K562 (cell line): Measurements from ENCODE around the gene BORCS8. TPM values are rescaled to one million over a fixed set of nuclear protein-coding genes. Genes with fewer than 3 reads are reported as not detected.

ENCODE experiments used
- BRD9 ChIP-seq: fragments of 450-650 bp; IDR thresholded peaks from 2 replicates; pipeline ENCODE4 v1.6.1; 2018; ENCODE audit warnings: low read depth; ENCODE audit not compliant: partially characterized antibody
- FOXM1 ChIP-seq, 2 experiments: fragments of 450-650 bp in 1 of 2; sonication (generic) in 1 of 2; formaldehyde crosslinking in 1 of 2; IDR thresholded peaks; 2 replicates each; pipeline versions ENCODE4 v1.6.1 to v1.9.0; 2017 to 2022; ENCODE audit warnings: low read depth in 2 of 2, mild to moderate bottlenecking in 2 of 2, missing genetic modification reagents in 1 of 2, moderate library complexity in 1 of 2
- FOXP1 ChIP-seq: sonication (generic); formaldehyde crosslinking; IDR thresholded peaks from 2 replicates; pipeline ENCODE4 v1.8.0; 2022; ENCODE audit warnings: mild to moderate bottlenecking, missing genetic modification reagents
- GABPB1 ChIP-seq: sonication (generic); formaldehyde crosslinking; IDR thresholded peaks from 2 replicates; pipeline ENCODE4 v1.8.0; 2022; ENCODE audit warnings: mild to moderate bottlenecking, missing genetic modification reagents
- HDAC1 ChIP-seq, 2 experiments: fragments of 450-650 bp; IDR thresholded peaks; 2 replicates each; pipeline ENCODE4 v1.6.1; 2016 to 2017; ENCODE audit warnings: inconsistent platforms in 1 of 2, mild to moderate bottlenecking in 1 of 2, moderate library complexity in 1 of 2
- HNRNPLL ChIP-seq: fragments of 200-400 bp; formaldehyde crosslinking; IDR thresholded peaks from 2 replicates; pipeline ENCODE4 v1.6.1; 2017; ENCODE audit warnings: low read length, low read depth, mild to moderate bottlenecking; ENCODE audit not compliant: poor library complexity, severe bottlenecking
- IRF2 ChIP-seq: sonication (generic); formaldehyde crosslinking; IDR thresholded peaks from 2 replicates; pipeline ENCODE4 v1.8.1; 2022; ENCODE audit warnings: mild to moderate bottlenecking, missing genetic modification reagents
- KDM2B ChIP-seq: fragments of 250-450 bp; sonication (Bioruptor Pico); IDR thresholded peaks from 2 replicates; pipeline ENCODE4 v1.8.0; 2021; ENCODE audit warnings: mild to moderate bottlenecking, moderate library complexity
- KLF13 ChIP-seq: fragments of 450-650 bp; IDR thresholded peaks from 2 replicates; pipeline ENCODE4 v1.6.1; 2016; ENCODE audit warnings: missing genetic modification characterization, low read depth, mild to moderate bottlenecking, missing compliant biosample characterization, moderate library complexity, borderline replicate concordance
- MAZ ChIP-seq, 2 experiments: fragments of 450-650 bp in 1 of 2; sonication (generic) in 1 of 2; formaldehyde crosslinking; IDR thresholded peaks in 1 of 2; conservative IDR thresholded peaks in 1 of 2; 2 replicates each; pipeline versions ENCODE4 v1.4.0 to v1.5.0; 2020; ENCODE audit warnings: mild to moderate bottlenecking in 1 of 2, missing genetic modification reagents in 1 of 2
- MEIS2 ChIP-seq: fragments of 450-650 bp; IDR thresholded peaks from 2 replicates; pipeline ENCODE4 v1.6.1; 2014; ENCODE audit warnings: mild to moderate bottlenecking; ENCODE audit not compliant: partially characterized antibody
- NCOA1 ChIP-seq: fragments of 450-650 bp; IDR thresholded peaks from 2 replicates; pipeline ENCODE4 v1.6.1; 2016; ENCODE audit warnings: low read depth
- NCOA2 ChIP-seq, 2 experiments: fragments of 450-650 bp; IDR thresholded peaks; 2 replicates each; pipeline ENCODE4 v1.6.1; 2018; ENCODE audit warnings: mild to moderate bottlenecking in 2 of 2, moderate library complexity in 1 of 2; ENCODE audit not compliant: partially characterized antibody in 2 of 2
- POLR2A ChIP-seq: fragments of 450-650 bp; conservative IDR thresholded peaks from 2 replicates; pipeline ENCODE4 v1.6.1; 2016
- RNF2 ChIP-seq: sonication (generic); IDR thresholded peaks from 2 replicates; pipeline ENCODE4 v1.6.1; 2016
- SMAD4 ChIP-seq: fragments of 250-450 bp; sonication (Bioruptor Pico); conservative IDR thresholded peaks from 2 replicates; pipeline ENCODE4 v1.8.0; 2021; ENCODE audit warnings: inconsistent platforms, mild to moderate bottlenecking, moderate library complexity
- TAL1 ChIP-seq: fragments of 450-650 bp; IDR thresholded peaks from 2 replicates; pipeline ENCODE4 v1.6.1; 2016; ENCODE audit warnings: mild to moderate bottlenecking
- TEAD1 ChIP-seq, 2 experiments: fragments of 450-650 bp in 1 of 2; sonication (generic) in 1 of 2; formaldehyde crosslinking; IDR thresholded peaks; 2 replicates each; pipeline versions ENCODE4 v1.4.0 to v1.8.0; 2020 to 2022; ENCODE audit warnings: mild to moderate bottlenecking in 2 of 2, missing genetic modification reagents in 1 of 2
- TRIM28 ChIP-seq: fragments of 450-650 bp; IDR thresholded peaks from 2 replicates; pipeline ENCODE4 v1.6.1; 2017
- XRCC5 ChIP-seq: fragments of 200-400 bp; formaldehyde crosslinking; IDR thresholded peaks from 2 replicates; pipeline ENCODE4 v1.6.1; 2017; ENCODE audit warnings: low read depth, mild to moderate bottlenecking, low read length
- ZNF830 ChIP-seq: fragments of 250-450 bp; sonication (Bioruptor Pico); IDR thresholded peaks from 2 replicates; pipeline ENCODE4 v1.5.0; 2021; ENCODE audit warnings: mild to moderate bottlenecking
- polyA plus RNA-seq, 8 experiments: library from polyadenylated mRNA; depleted of rRNA in 4 of 8; stranded (reverse) in 5 of 8; unstranded in 3 of 8; fragments of >200 nt; fragmentation: Nextera tagmentation in 2 of 8; fragmentation: Illumina TruSeq in 1 of 8; extraction: Ambion mirVana in 2 of 8; extraction: Trizol in 1 of 8; gene quantifications; 2 replicates each; pipeline versions ENCODE4 v1.2.1 to v1.2.3, GENCODE V29; 2011 to 2014; ENCODE audit warnings: inconsistent platforms in 1 of 8, missing spikeins in 1 of 8
- total RNA-seq, 7 experiments: library from RNA; depleted of rRNA in 6 of 7; stranded (reverse); fragments of >200 nt in 6 of 7; fragmentation: Illumina TruSeq in 2 of 7; extraction: Trizol in 2 of 7; gene quantifications; 2 replicates each; pipeline versions ENCODE4 v1.2.1 to v1.2.3, GENCODE V29; 2011 to 2021; ENCODE audit warnings: low replicate concordance in 1 of 7
- TF ChIP-seq, protein P1 (sequence below), 3 experiments: fragments of 200-800 bp in 1 of 3; sonication (Bioruptor generic) in 1 of 3; sonication (generic) in 1 of 3; formaldehyde crosslinking in 1 of 3; IDR thresholded peaks; 2 replicates each; pipeline versions ENCODE4 v1.6.1 to v1.8.0; 2016 to 2022; ENCODE audit warnings: mild to moderate bottlenecking in 2 of 3, missing compliant biosample characterization in 2 of 3, missing genetic modification characterization in 2 of 3, missing genetic modification reagents in 1 of 3
- TF ChIP-seq, protein P2 (sequence below): fragments of 450-650 bp; IDR thresholded peaks from 2 replicates; pipeline ENCODE4 v1.6.1; 2016
- TF ChIP-seq, protein P3 (sequence below): fragments of 200-800 bp; sonication (Bioruptor generic); IDR thresholded peaks from 2 replicates; pipeline ENCODE4 v1.6.1; 2017; ENCODE audit warnings: missing genetic modification characterization, missing compliant biosample characterization

Gene BORCS8
- total and polyA plus RNA-seq, 9 of the 15 experiments (the other 6 are each of a cell fraction or from before 2014, with no cell fraction given): 4.6 to 33.6 (median 16.3) TPM

DNA sequence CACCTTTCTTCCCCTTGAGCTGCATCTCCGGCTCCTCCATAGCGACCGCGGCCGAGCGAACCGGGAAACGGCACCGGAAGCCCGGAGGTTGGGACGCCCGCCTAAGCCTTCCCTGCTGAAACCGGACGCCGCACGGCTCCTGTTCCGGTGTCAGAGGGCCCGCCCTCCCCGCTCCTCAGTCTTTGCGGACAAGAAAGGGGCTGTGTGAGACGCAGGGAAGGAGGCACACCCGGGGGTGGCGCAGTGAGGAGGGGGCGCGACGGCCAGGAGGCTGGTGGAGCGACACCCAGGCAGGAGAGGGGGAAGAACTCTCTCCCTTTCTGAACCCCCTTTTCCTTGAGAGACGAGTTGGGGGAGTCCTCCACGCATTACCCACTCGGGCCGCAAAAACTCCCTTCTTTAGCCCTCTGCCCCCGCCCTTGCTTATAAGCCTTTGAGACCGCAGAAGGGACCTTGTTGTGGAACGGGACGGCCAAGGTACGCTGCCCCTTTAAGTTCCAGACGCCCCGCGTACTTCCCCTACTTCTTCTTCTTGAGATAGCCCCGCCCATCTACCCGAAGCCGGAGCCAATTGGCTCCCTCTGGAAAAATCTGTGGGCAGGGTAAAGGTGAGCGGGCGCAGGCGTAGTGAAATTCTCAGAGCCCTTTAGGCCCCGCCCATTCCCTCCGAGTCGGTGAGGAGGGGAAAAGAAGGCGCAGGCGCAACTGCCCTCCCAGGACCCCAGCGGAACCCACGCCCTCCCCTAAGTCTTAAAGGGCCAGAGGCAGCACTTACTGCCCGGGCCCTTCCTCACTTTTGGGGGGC is at the start of gene BORCS8, which contains the start of gene RFXANK (continued):
- TF ChIP-seq, protein P1, sequence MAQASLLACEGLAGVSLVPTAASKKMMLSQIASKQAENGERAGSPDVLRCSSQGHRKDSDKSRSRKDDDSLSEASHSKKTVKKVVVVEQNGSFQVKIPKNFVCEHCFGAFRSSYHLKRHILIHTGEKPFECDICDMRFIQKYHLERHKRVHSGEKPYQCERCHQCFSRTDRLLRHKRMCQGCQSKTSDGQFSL (CRISPR knock-in tag; IDR thresholded peaks at IDR 0.05): peak; percentile 73
- TF ChIP-seq, protein P1 (tag; IDR thresholded peaks at IDR 0.05): no peak
- TF ChIP-seq MEIS2 (peak; percentile 90), BRD9 (peak; percentile 40), HDAC1 (IDR thresholded peaks at IDR 0.05) (peak in 1 of 2 experiments; percentile 89; a peak in 2 of 4 replicates), TEAD1 (CRISPR knock-in tag; IDR thresholded peaks at IDR 0.05) (peak in 1 of 2 experiments; percentile 84; a peak in 2 of 4 replicates), KLF13 (tag) (peak; percentile 78; the same call in 1 of the 2 replicates), ZNF830 (no peak), IRF2 (CRISPR knock-in tag) (no peak), FOXM1 (IDR thresholded peaks at IDR 0.05; ENCODE audit: low read depth) (peak; percentile 58), FOXM1 (CRISPR knock-in tag; IDR thresholded peaks at IDR 0.05; ENCODE audit: low read depth) (no peak), GABPB1 (peak; percentile 100), TAL1 (peak; percentile 7; the same call in 1 of the 2 replicates), MAZ (CRISPR knock-in tag; conservative IDR thresholded peaks at IDR 0.05 in 1 of 2, IDR thresholded peaks at IDR 0.05 in 1 of 2) (peak; percentile 81 to 86), POLR2A (peak; percentile 87), RNF2 (peak; percentile 77), NCOA2 (IDR thresholded peaks at IDR 0.05; ENCODE audit: partially characterized antibody in 2 of 2) (no peak), TRIM28 (peak; percentile 29; the same call in 1 of the 2 replicates), FOXP1 (CRISPR knock-in tag) (peak; percentile 95), KDM2B (CRISPR knock-in tag) (no peak), HNRNPLL (peak; percentile 82), XRCC5 (peak; percentile 97), SMAD4 (peak; percentile 66), NCOA1 (peak; percentile 99)
- TF ChIP-seq, protein P2, sequence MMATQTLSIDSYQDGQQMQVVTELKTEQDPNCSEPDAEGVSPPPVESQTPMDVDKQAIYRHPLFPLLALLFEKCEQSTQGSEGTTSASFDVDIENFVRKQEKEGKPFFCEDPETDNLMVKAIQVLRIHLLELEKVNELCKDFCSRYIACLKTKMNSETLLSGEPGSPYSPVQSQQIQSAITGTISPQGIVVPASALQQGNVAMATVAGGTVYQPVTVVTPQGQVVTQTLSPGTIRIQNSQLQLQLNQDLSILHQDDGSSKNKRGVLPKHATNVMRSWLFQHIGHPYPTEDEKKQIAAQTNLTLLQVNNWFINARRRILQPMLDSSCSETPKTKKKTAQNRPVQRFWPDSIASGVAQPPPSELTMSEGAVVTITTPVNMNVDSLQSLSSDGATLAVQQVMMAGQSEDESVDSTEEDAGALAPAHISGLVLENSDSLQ: peak; percentile 27; the same call in 1 of the 2 replicates
- TF ChIP-seq, protein P3, sequence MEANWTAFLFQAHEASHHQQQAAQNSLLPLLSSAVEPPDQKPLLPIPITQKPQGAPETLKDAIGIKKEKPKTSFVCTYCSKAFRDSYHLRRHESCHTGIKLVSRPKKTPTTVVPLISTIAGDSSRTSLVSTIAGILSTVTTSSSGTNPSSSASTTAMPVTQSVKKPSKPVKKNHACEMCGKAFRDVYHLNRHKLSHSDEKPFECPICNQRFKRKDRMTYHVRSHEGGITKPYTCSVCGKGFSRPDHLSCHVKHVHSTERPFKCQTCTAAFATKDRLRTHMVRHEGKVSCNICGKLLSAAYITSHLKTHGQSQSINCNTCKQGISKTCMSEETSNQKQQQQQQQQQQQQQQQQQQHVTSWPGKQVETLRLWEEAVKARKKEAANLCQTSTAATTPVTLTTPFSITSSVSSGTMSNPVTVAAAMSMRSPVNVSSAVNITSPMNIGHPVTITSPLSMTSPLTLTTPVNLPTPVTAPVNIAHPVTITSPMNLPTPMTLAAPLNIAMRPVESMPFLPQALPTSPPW (CRISPR knock-in tag): peak; percentile 97
